SU-DHL-6 (cell line): Measurements from ENCODE around the gene RUBCNL.

Source experiments
- EZH2phosphoT487 ChIP-seq: fragments of 200-600 bp; sonication (generic), shearing (Covaris generic); conservative IDR thresholded peaks from 2 replicates; pipeline ENCODE4 v1.6.1; 2018; ENCODE audit warnings: mild to moderate bottlenecking, antibody characterized with exemption, low read length, moderate library complexity, mixed read lengths
- TF ChIP-seq, protein P1 (sequence below): fragments of 200-600 bp; sonication (generic); IDR thresholded peaks from one replicate; pipeline ENCODE4 v1.5.1; 2017; ENCODE audit warnings: antibody characterized with exemption, mild to moderate bottlenecking, low read length, moderate library complexity; ENCODE audit not compliant: insufficient read depth, poor library complexity, severe bottlenecking

DNA sequence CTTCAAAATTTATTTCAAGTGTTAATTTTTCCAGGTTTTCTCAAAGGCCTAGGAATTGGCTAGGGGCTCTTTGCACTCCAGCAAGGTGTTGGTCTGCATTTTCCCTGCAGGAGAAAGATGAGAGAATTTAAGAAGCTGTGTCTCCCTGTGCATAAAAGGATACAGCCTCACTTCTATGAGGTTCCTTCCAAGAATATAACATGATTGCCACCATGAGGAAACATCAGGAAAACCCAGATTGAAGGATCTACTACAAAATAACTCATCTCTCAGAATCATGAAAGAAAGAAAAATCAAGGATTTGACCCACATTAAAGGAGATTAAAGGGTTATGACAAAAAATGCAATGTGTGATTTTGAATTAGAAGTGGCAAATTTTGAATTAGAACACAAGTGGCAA is 69.9 kb downstream of the RUBCNL start:
- TF ChIP-seq, protein P1, sequence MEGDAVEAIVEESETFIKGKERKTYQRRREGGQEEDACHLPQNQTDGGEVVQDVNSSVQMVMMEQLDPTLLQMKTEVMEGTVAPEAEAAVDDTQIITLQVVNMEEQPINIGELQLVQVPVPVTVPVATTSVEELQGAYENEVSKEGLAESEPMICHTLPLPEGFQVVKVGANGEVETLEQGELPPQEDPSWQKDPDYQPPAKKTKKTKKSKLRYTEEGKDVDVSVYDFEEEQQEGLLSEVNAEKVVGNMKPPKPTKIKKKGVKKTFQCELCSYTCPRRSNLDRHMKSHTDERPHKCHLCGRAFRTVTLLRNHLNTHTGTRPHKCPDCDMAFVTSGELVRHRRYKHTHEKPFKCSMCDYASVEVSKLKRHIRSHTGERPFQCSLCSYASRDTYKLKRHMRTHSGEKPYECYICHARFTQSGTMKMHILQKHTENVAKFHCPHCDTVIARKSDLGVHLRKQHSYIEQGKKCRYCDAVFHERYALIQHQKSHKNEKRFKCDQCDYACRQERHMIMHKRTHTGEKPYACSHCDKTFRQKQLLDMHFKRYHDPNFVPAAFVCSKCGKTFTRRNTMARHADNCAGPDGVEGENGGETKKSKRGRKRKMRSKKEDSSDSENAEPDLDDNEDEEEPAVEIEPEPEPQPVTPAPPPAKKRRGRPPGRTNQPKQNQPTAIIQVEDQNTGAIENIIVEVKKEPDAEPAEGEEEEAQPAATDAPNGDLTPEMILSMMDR = no peak
- TF ChIP-seq EZH2phosphoT487 = no peak
